T-cell (primary cell): ENCODE data around the gene PARP8. TPM values are rescaled to one million over a fixed set of nuclear protein-coding genes. Genes with fewer than 3 reads are reported as not detected.

Source experiments
- ATAC-seq, 4 experiments: fragments of 200-7000 bp in 3 of 4; fragments of 150-1000 bp in 1 of 4; cut with Tn5 transposase; replicated peaks in 1 of 4; 1 replicate in 3 of 4; 2 replicates in 1 of 4; pipeline ENCODE4 v1.10.0; 2021; ENCODE audit warnings: moderate library complexity in 3 of 4, mild to moderate bottlenecking in 2 of 4, moderate number of reproducible peaks in 1 of 4
- CTCF ChIA-PET, 2 donors: fragments of 300-600 bp; sonication (Branson Sonifier 250); formaldehyde crosslinking; loops; one replicate each; lab custom pipeline; 2022; ENCODE audit warnings: antibody characterized with exemption in 2 of 2; lab: Charles Lee
- POLR2A ChIA-PET, 2 donors: fragments of 300-600 bp; sonication (Branson Sonifier 250); formaldehyde crosslinking; loops; one replicate each; lab custom pipeline; 2022; ENCODE audit warnings: antibody characterized with exemption in 2 of 2; lab: Charles Lee
- DNase-seq, 35 experiments: peaks; one replicate each; pipeline versions ENCODE4 v3.0.0 to v3.0.0-alpha.2; 2013 to 2023
- H3K27ac ChIP-seq: one replicate; pipeline ENCODE4 v1.5.1; 2013; ENCODE audit warnings: low read length
- H3K27me3 ChIP-seq, 2 experiments: replicated peaks in 1 of 2; 1 replicate in 1 of 2; 2 replicates in 1 of 2; pipeline versions ENCODE4 v1.6.1 to v1.7.0; 2013; ENCODE audit warnings: low read length in 1 of 2, mixed read lengths in 1 of 2; ENCODE audit not compliant: control insufficient read depth in 2 of 2, insufficient read depth in 2 of 2; ENCODE audit errors: extremely low read depth in 1 of 2
- H3K36me3 ChIP-seq, 2 donors: 1 replicate in 1 of 2; 2 replicates in 1 of 2; pipeline versions ENCODE4 v1.6.1 to v1.7.0; 2013; ENCODE audit warnings: low read length in 1 of 2; ENCODE audit not compliant: control insufficient read depth in 2 of 2, insufficient read depth in 1 of 2; ENCODE audit errors: extremely low read depth in 1 of 2
- H3K4me1 ChIP-seq, 2 experiments: 1 replicate in 1 of 2; 2 replicates in 1 of 2; pipeline versions ENCODE4 v1.6.1 to v1.7.0; 2013; ENCODE audit warnings: low read length in 2 of 2, mixed read lengths in 1 of 2; ENCODE audit not compliant: insufficient read depth in 2 of 2, control insufficient read depth in 1 of 2; ENCODE audit errors: extremely low read depth in 1 of 2
- H3K4me3 ChIP-seq, 2 donors: 1 replicate in 1 of 2; 2 replicates in 1 of 2; pipeline versions ENCODE4 v1.5.1 to v1.7.0; 2013; ENCODE audit warnings: mild to moderate bottlenecking in 2 of 2, low read length in 1 of 2, moderate library complexity in 1 of 2; ENCODE audit not compliant: control insufficient read depth in 1 of 2; ENCODE audit errors: extremely low read depth in 1 of 2
- H3K9me3 ChIP-seq: 2 replicates; pipeline ENCODE4 v1.7.0; 2013
- H3K27ac Mint-ChIP-seq, 2 donors: one replicate each; pipeline ENCODE4 v1.8.0; 2020 to 2021; ENCODE audit warnings: mild to moderate bottlenecking in 2 of 2, mixed read lengths in 2 of 2
- H3K27me3 Mint-ChIP-seq, 2 donors: one replicate each; pipeline ENCODE4 v1.8.0; 2021 to 2022; ENCODE audit warnings: mixed read lengths in 2 of 2
- H3K36me3 Mint-ChIP-seq: one replicate; pipeline ENCODE4 v1.8.0; 2021; ENCODE audit warnings: mixed read lengths
- H3K4me1 Mint-ChIP-seq, 3 donors: one replicate each; pipeline ENCODE4 v1.8.0; 2020 to 2022; ENCODE audit warnings: mixed read lengths in 3 of 3, mild to moderate bottlenecking in 1 of 3
- H3K4me3 Mint-ChIP-seq, 3 donors: one replicate each; pipeline ENCODE4 v1.8.0; 2020 to 2022; ENCODE audit warnings: mild to moderate bottlenecking in 3 of 3, mixed read lengths in 3 of 3, moderate library complexity in 3 of 3
- H3K9me3 Mint-ChIP-seq, 3 donors: one replicate each; pipeline ENCODE4 v1.8.0; 2020 to 2022; ENCODE audit warnings: mixed read lengths in 3 of 3
- WGBS: methylation state at CpG from one replicate; pipeline ENCODE4 v1.1.5; 2013; ENCODE audit warnings: missing lambda C conversion rate; ENCODE audit not compliant: insufficient coverage; 5-methylcytosine and 5-hydroxymethylcytosine counted together
- total RNA-seq, 35 experiments: library from RNA in 6 of 35; stranded (reverse) in 6 of 35; fragments of 120-200 nt in 1 of 35; gene quantifications; one replicate each; pipeline versions ENCODE4 v1.2.1 to v1.2.4 and lab custom pipeline; 2013 to 2026

Gene PARP8
- total RNA-seq, 5 donors from 2014 or later (not counting 1 experiment from before 2014, with no cell fraction given): 92.8 to 252 (median 136) TPM

GRCh38 chr5:50888751-50889150 lies 222.3 kb downstream of the PARP8 start:
- DNase-seq: no peak
- H3K27me3 Mint-ChIP-seq: peaks cover 9 to 10% of the 10 kb centered on the region in 2 donors
- H3K9me3 Mint-ChIP-seq: no peaks in the 10 kb centered on the region
- H3K4me1 ChIP-seq: no peaks in the 10 kb centered on the region
- H3K4me1 Mint-ChIP-seq: no peaks in the 10 kb centered on the region
- H3K4me3 ChIP-seq: no peak overlapping the region
- no peak overlapping the region for H3K27ac Mint-ChIP-seq
- H3K27me3 ChIP-seq: peaks cover 0 to 3% of the 10 kb centered on the region in 2 experiments
- H3K4me3 Mint-ChIP-seq: no peak overlapping the region
- no peaks in the 10 kb centered on the region for H3K36me3 Mint-ChIP-seq
- no peak for ATAC-seq
- H3K36me3 ChIP-seq: no peaks in the 10 kb centered on the region
- CTCF ChIA-PET: no interaction called here
- no peak overlapping the region for H3K27ac ChIP-seq
- no CpG with 5 or more reads among the region's 1 CpG for WGBS
- POLR2A ChIA-PET: no interaction called here
- no peaks in the 10 kb centered on the region for H3K9me3 ChIP-seq

- Mint-ChIP-seq H3K27me3 (peaks cover 6 to 7% of the 10 kb centered on the region in 2 donors), H3K4me1 (no peaks in the 10 kb centered on the region), H3K27ac (no peak overlapping the region), H3K4me3 (no peak overlapping the region), H3K9me3 (no peaks in the 10 kb centered on the region), H3K36me3 (no peaks in the 10 kb centered on the region)
- Histone ChIP-seq H3K27ac (no peak overlapping the region), H3K9me3 (no peaks in the 10 kb centered on the region), H3K4me3 (no peak overlapping the region), H3K4me1 (no peaks in the 10 kb centered on the region), H3K36me3 (no peaks in the 10 kb centered on the region), H3K27me3 (peaks cover 0 to 3% of the 10 kb centered on the region in 2 experiments)
- no CpG with 5 or more reads among the region's 2 CpGs for WGBS
- DNase-seq: no peak
- POLR2A ChIA-PET: no interaction called here
- CTCF ChIA-PET: no interaction called here
- no peak for ATAC-seq
Observed at GRCh38 chr5:50889790-50890189, 223.4 kb downstream of the PARP8 start.

Other genes starting within 250 kb of the PARP8 start
- gene EMB, start 225.3 kb upstream of the PARP8 start, total RNA-seq: 100 to 1,000 TPM; 148 to 210 (median 176) TPM